Stimulated activated CD4-positive, alpha-beta T cell treated with anti-CD3 and anti-CD28 coated beads, TNF-alpha, amount 100 ng/mL, for 1 hour (primary cell): Measurements from ENCODE around the gene TCP10L.

Experiments used
- DNase-seq, 3 donors: peaks; one replicate each; pipeline ENCODE4 v3.0.0-alpha.2; 2020; ENCODE audit warnings: low read depth in 3 of 3, low spot score in 1 of 3

Gene TCP10L

GRCh38 chr21:32523988-32524719, 61.2 kb downstream of the TCP10L start:
- DNase-seq = no peak
